Measurements from ENCODE around the gene FRAS1.

GRCh38 chr4:78292341-78292740 is 235.2 kb downstream of the FRAS1 start:
- TF ChIP-seq CTCF (IDR thresholded peaks at IDR 0.05) (no peak), POLR2A (IDR thresholded peaks at IDR 0.05) (no peak)

All from uterus (tissue), 2 donors.